Bronchial epithelial cell (primary cell): ENCODE data around the gene OTULIN. TPM values are rescaled to one million over a fixed set of nuclear protein-coding genes. Genes with fewer than 3 reads are reported as not detected.

Experiments
- DNase-seq: peaks from one replicate; pipeline ENCODE4 v3.0.0-alpha.2; 2010; ENCODE audit warnings: low read depth
- FAIRE-seq: peaks from 2 replicates; lab custom pipeline; 2011; peaks lifted over from hg19 to GRCh38; lab: Jason Lieb, UNC
- H3K27me3 ChIP-seq: 2 replicates; pipeline ENCODE4 v1.5.1; 2011; ENCODE audit warnings: low read length; ENCODE audit not compliant: control insufficient read depth, insufficient read depth
- H3K36me3 ChIP-seq: 2 replicates; pipeline ENCODE4 v1.5.1; 2011; ENCODE audit warnings: low read length; ENCODE audit not compliant: control insufficient read depth, insufficient read depth
- H3K4me3 ChIP-seq: 2 replicates; pipeline ENCODE4 v1.5.1; 2011; ENCODE audit warnings: mild to moderate bottlenecking, low read depth, low read length, control low read depth
- CTCF ChIP-seq: IDR thresholded peaks from 2 replicates; pipeline ENCODE4 v1.5.1; 2011; ENCODE audit warnings: mild to moderate bottlenecking, moderate library complexity, low read length, control low read depth, inconsistent platforms; ENCODE audit not compliant: insufficient read depth, severe bottlenecking
- total RNA-seq: library from RNA; depleted of rRNA; stranded (reverse); fragments of >200 nt; gene quantifications from 2 replicates; pipeline ENCODE4 v1.2.1, GENCODE V29; 2014

The OTULIN gene
- total RNA-seq, 1 donor from 2014 or later, result 36.6 TPM

- DNase-seq (peak; percentile 69), FAIRE-seq (no peak)
- Histone ChIP-seq H3K27me3 (no peaks in the 10 kb centered on the region), H3K36me3 (peaks cover 7% of the 10 kb centered on the region), H3K4me3 (no peak overlapping the region)
- no peak for TF ChIP-seq CTCF
Observed at GRCh38 chr5:14674983-14675854, 10.7 kb downstream of the OTULIN start.

- H3K4me3 ChIP-seq, result no peak overlapping the region
- H3K36me3 ChIP-seq, result peaks cover 10% of the 10 kb centered on the region
- DNase-seq, result no peak
- FAIRE-seq, result no peak
- H3K27me3 ChIP-seq, result no peaks in the 10 kb centered on the region
- no peak for TF ChIP-seq CTCF
Observed at GRCh38 chr5:14675865-14676300, 11.4 kb downstream of the OTULIN start.

- TF ChIP-seq CTCF, result no peak
- DNase-seq (peak; percentile 93), FAIRE-seq (no peak)
- Histone ChIP-seq H3K4me3 (no peak overlapping the region), H3K36me3 (peaks cover 11% of the 10 kb centered on the region), H3K27me3 (no peaks in the 10 kb centered on the region)
Observed at GRCh38 chr5:14676320-14676719, 11.8 kb downstream of the OTULIN start.

- H3K4me3 ChIP-seq, result no peak overlapping the region
- TF ChIP-seq CTCF, result no peak
- peaks cover 16% of the 10 kb centered on the region for H3K36me3 ChIP-seq
- DNase-seq (no peak), FAIRE-seq (no peak)
- no peaks in the 10 kb centered on the region for H3K27me3 ChIP-seq
Observed at GRCh38 chr5:14678773-14679334, 14.3 kb downstream of the OTULIN start.

- no peak for TF ChIP-seq CTCF
- no peak for FAIRE-seq
- no peaks in the 10 kb centered on the region for H3K27me3 ChIP-seq
- no peak overlapping the region for H3K4me3 ChIP-seq
- DNase-seq, result no peak
- peaks cover 18% of the 10 kb centered on the region for H3K36me3 ChIP-seq
Observed at GRCh38 chr5:14679595-14679994, 15.1 kb downstream of the OTULIN start.
